NCI-H345 treated with DMSO at 0.1 percent for 48 hours (cell line): Measurements from ENCODE around the gene PRKG1.

ENCODE experiments used
- DNase-seq: peaks from one replicate; lab custom pipeline; 2025; ENCODE audit not compliant: unreplicated experiment; lab: John Stamatoyannopoulos, UW

The PRKG1 gene

DNA sequence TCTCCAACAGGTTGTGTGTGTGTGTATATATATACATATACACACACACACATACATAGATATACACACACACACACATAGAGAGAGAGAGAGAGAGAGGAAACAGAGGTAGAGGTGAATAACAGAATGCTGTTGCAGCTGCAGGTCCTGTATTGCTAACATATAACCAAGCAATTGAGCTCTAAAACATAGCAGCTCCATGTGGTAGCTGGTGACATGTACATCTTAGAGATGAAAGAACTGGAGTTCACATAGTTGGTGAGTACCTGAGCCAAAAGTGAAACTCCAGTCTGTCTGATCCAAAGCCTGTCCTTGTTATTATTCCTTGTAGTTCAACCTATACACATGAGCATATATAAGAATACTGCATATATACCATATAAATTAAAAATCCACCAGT is 778.0 kb downstream of the PRKG1 start:
- no peak for DNase-seq

DNA sequence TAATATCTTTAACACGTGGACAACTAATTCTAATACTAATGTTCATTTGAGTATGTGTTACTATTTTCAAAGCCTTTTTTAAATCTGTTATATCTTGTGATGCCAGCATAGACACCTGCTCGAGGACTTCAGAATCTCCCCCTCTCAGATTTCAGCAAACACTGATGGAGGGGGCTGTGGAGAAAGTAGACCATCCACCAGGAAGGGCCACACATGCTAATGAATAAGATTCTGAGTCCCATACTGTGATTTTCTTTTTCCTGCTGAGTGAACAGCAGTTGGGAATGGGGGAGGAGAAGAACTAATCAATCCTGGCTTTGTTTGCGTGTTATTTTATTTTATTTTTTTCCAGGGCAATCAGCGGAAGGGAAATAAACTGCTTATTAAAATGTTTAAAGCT is 783.0 kb downstream of the PRKG1 start:
- DNase-seq: no peak

DNA sequence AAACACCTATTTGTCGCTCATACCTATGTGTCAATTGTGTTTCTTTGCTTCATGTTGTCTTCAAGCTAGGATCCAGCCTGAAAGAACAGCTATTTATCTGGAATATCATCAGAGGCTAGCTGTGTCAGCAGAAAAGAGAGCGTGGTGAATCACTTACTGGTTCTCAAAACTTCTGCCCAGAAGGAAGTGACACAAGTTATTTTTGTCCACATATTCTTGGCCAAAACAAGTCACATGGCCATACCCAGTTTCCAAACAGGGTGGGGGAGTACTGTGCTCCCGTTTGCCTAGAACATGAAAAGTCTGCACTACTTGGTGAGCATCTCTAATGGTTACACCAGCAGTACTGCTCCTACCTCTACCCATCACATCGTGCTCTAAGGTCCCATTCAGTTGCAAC is 786.0 kb downstream of the PRKG1 start:
- no peak for DNase-seq

- DNase-seq: no peak
These were observed 786.8 kb downstream of the PRKG1 start for GRCh38 chr10:51861051-51861450.

- peak; percentile 71 for DNase-seq
These were observed 787.4 kb downstream of the PRKG1 start for GRCh38 chr10:51861731-51862130.

DNA sequence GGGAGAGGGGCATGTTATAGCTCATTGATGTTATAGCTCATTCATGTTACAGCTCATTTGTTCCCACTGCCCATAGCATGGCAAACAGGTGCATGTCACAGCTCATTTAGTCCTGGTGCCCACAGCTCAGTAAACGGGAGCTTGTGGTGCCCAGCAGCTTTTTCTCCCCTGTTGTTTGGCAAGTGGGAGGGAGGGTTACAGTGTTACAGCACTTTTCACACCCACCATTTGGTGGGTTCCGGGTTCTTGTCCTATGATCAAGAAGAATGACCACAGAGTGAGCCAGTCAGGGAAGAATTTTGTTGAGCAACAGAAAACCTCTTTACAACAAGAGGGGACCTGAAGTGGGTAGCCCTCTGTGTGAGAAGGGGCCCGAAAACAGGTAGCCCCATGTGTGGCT is 787.9 kb downstream of the PRKG1 start:
- peak; percentile 75 for DNase-seq

DNA sequence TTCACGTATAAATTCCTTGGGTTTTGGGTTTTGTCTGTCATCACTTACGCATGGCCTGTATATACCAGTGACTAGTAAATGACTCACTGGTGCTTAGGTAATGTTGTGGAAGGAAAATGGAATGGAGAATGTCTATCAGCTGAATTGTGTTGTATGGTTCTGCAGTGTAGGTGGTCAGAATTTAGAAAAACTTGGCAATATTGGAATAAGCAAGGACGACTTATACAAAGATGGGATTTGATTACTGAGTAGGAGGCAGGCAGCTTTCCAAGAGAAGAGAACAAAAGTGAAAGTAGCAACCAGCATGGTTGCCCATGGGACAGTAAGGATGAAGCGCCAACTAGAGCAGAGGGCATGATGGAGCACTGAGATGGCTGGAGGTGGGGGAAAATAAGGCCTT is 793.7 kb downstream of the PRKG1 start:
- DNase-seq: no peak

- no peak for DNase-seq
These were observed 799.8 kb downstream of the PRKG1 start for GRCh38 chr10:51874131-51874530.

DNA sequence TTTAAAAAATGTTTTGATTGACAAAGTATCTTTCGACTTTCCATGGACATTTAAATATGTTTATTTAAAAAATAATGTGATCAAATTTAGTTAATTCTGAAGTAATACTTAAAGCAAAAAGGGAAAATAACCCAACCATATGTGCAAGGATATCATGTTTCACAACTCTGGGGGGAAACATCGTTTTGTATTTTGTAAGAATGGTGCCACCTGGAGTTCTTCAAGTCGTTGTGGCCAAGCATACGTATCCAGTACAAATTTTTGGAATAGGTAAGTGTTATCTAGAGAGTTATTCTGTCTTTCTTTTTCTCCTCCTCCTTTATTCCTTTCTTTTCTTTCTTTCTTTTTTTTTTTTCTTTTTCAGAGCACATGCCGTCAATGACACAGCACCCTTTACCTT is 801.3 kb downstream of the PRKG1 start:
- no peak for DNase-seq

DNA sequence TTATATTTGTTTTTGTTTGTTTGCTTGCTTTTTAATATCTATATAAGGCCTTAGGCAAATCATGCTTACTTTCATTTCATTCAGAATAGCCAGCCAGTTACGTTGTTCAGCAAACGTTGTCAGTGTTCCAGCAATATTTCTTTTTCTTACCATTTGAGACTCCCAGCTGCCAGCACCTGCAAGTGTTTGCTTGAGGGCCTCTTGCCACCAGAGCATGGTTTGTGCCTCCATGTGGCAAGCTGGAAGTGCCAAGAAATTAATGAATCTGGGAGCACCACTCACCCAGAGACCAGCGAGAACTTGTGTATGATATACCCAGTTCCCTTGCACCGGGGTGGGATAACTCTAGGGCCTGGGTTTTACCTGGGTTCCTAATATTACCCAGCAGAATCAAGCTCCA is 802.2 kb downstream of the PRKG1 start:
- peak; percentile 35 for DNase-seq

DNA sequence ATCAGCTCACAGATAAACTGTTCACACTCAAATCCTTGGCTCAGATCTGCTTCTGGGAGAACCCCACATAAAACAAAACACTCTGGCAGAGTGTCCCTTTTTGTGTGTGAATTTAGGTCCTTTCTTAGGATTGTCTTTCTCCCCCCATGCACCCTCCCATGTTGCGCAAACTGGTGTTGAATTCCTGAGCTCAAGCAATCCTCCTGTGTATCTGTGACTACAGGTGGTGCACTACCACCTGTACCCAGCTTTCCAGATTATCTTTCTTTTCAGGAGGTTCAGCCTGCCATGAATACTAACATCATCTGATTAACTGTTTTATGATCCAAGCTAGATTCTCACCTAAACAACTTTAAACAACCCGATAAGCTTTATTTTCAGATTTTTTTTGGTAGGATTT is 802.7 kb downstream of the PRKG1 start:
- no peak for DNase-seq

GRCh38 chr10:51877636-51878035 is 803.3 kb downstream of the PRKG1 start:
- no peak for DNase-seq

DNA sequence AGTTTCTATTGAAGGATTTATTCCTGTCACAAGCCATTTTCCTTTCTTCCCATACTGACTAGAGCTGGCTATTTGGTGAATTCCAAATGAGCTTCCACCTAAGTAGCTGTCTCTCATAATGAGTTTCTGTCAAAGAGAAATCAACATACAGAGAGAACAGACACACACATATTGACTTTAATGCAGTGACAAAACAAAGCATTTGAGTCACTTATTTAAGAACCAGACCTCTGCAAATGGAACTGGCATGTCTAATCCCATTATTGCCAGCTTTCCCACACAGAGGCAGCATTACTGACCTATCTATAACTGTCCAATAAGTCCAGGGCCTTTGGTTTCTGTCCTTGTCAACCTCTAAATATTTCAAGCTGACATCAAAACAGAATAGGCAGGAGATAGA is 804.4 kb downstream of the PRKG1 start:
- no peak for DNase-seq

- no peak for DNase-seq
These were observed 805.0 kb downstream of the PRKG1 start for GRCh38 chr10:51879238-51879637.

DNA sequence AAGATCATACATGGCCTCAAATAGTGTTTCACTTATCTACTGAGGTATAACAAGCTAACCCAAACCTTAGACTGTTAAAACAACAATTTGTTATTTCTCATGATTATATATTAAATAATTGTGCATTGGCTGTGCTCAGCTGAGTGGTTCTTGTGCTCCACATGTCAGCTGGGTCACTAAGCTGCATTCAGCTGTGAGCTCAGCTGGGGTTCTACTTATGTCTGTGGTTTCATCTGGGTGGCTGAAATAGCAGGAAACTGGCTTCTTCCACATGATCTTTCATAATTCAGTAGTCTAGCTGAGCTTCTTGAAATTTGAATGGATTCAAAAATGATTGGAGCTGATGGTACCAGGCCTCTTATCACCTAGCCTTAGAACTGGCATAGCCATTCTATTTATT is 806.9 kb downstream of the PRKG1 start:
- no peak for DNase-seq

GRCh38 chr10:51886438-51887068 is 812.3 kb downstream of the PRKG1 start:
- DNase-seq: no peak

DNA sequence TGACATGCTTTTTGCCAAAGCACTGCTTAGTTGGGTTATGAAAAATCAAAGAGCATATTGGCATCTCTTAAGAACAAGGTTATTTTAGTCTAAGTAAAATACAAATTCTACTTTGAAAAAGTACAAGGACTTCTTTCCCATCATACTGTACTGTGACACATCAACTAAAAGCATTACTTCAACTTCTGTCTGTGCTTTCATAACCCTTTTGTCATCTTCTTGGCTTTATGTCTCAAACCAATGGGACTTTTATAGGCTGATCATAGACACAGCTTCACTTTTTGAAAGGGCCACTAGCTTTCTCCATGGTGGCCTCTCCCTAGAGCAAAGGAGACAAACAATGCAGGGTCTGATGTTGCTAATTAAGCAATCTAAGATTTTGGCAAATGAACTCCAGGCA is 814.0 kb downstream of the PRKG1 start:
- no peak for DNase-seq

- no peak for DNase-seq
These were observed 818.0 kb downstream of the PRKG1 start for GRCh38 chr10:51892313-51892712.

GRCh38 chr10:51892965-51893658 is 818.8 kb downstream of the PRKG1 start:
- peak; percentile 30 for DNase-seq

DNA sequence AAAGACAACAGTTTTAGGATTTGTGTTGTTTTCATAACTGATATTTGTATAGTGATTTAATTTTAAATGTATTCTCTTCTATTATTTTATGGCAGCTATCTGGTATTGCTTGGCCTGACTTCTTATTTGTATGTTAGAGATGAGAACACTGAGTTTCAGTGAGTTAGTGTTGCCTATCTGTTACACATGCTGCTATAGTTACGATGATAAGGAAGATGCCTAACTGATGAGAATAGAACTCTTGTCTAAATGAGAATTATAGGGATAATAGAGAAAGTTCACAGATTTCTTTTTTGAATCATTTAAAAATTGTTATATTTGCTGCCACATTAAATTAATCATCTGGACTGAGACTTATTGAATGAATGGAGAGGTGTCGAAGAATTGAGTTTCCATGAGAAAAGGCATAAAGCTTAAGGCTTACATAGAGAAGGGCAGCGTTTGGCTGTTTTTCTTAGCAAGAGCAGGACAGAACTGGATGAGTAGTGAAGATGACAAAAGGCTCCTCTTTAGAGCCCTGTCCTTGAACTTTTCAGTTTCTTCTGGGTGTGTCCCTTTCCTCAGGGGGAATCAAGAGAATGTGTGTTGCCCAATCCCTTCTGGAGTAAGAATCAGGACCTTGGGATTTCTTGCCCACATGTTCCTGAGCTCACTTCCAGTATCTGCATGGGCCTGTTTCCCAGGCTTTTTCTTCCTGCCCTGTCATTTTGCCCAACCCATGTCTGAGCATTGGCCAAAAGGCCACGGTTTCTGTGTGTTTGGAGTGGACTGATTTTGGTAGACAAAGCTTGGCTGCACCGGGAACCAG is 820.7 kb downstream of the PRKG1 start:
- no peak for DNase-seq

DNA sequence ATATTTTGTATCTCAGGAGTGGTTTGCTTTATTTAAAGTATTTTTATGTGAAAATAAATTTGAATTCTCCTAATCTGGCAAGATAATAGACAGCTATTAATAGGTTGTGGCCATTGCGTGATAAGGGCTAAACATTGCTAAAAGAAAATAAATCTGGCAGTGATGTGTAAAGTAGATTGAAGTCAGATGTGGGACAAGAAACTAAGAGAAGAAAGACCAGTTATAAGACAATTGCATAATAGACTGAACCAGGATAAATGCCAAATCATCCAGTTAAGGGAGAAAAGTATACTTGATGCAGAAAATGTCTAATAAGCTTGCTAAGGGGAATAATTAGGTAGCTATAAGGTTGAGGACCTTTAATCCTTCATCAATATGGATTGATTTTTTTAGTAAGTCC is 822.6 kb downstream of the PRKG1 start:
- DNase-seq: no peak

DNA sequence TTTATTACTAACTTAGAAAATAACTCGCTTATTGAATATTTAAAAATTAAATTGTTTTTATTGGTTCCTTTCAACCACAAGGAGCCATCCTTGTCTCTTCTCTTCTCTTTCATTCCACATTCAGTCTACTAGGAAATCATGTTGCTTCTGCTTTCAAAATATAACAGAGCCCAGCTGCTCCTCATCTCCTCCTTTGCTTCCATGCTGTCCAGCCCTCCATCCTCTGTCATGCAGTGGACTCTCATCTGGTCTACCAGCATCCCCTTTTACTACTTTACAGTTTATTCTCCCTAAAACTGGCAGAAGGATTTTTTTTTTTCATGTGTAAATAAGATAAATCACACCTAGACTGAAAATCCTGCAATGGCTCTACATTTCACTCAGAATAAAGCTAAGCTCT is 823.3 kb downstream of the PRKG1 start:
- no peak for DNase-seq
